H1 (cell line): ENCODE measurements around the gene NUDT6. TPM values are rescaled to one million over a fixed set of nuclear protein-coding genes. Genes with fewer than 3 reads are reported as not detected.

ENCODE experiments used
- CTCF ChIA-PET: fragments of 300-600 bp; sonication (Branson Sonifier 250); formaldehyde crosslinking; loops from one replicate; lab custom pipeline; 2021; ENCODE audit not compliant: partially characterized antibody; lab: Charles Lee
- POLR2A ChIA-PET: fragments of 300-600 bp; sonication (Branson Sonifier 250); formaldehyde crosslinking; loops from one replicate; lab custom pipeline; 2021; ENCODE audit warnings: inconsistent platforms; ENCODE audit not compliant: partially characterized antibody; lab: Charles Lee
- DNase-seq, 2 experiments: peaks; one replicate each; pipeline versions ENCODE4 v3.0.0 to v3.0.0-alpha.2; 2010 to 2022; ENCODE audit warnings: low spot score in 2 of 2, low read depth in 1 of 2, mixed read lengths in 1 of 2
- FAIRE-seq: peaks from 2 replicates; lab custom pipeline; 2011; peaks lifted over from hg19 to GRCh38; lab: Jason Lieb, UNC
- H2AFZ ChIP-seq: 2 replicates; pipeline ENCODE4 v1.8.1; 2012; ENCODE audit warnings: low read length, inconsistent platforms
- H2AK5ac ChIP-seq: 2 replicates; pipeline ENCODE4 v1.6.1; 2013; ENCODE audit warnings: low read depth, low read length
- H2BK120ac ChIP-seq: replicated peaks from 2 replicates; pipeline ENCODE3; 2013; ENCODE audit warnings: low read depth, low read length, inconsistent platforms
- H2BK12ac ChIP-seq: 2 replicates; pipeline ENCODE4 v1.6.1; 2013; ENCODE audit warnings: low read depth, low read length
- H2BK15ac ChIP-seq: 2 replicates; pipeline ENCODE4 v1.6.1; 2013; ENCODE audit warnings: low read length
- H2BK20ac ChIP-seq: 2 replicates; pipeline ENCODE4 v1.6.1; 2013; ENCODE audit warnings: low read length
- H2BK5ac ChIP-seq: 2 replicates; pipeline ENCODE4 v1.6.1; 2013; ENCODE audit warnings: low read depth, low read length
- H3K14ac ChIP-seq: 2 replicates; pipeline ENCODE4 v1.6.1; 2013; ENCODE audit warnings: inconsistent platforms; ENCODE audit not compliant: insufficient read length
- H3K18ac ChIP-seq: 2 replicates; pipeline ENCODE4 v1.6.1; 2013; ENCODE audit warnings: low read length; ENCODE audit errors: extremely low read depth
- H3K23ac ChIP-seq: 2 replicates; pipeline ENCODE4 v1.6.1; 2013; ENCODE audit warnings: inconsistent platforms; ENCODE audit not compliant: insufficient read length
- H3K23me2 ChIP-seq: 2 replicates; pipeline ENCODE4 v1.6.1; 2013; ENCODE audit warnings: low read depth, low read length
- H3K27ac ChIP-seq: 2 replicates; pipeline ENCODE4 v1.6.1; 2011; ENCODE audit warnings: low read depth, low read length, inconsistent platforms
- H3K27me3 ChIP-seq, 4 experiments: replicated peaks in 1 of 4; 1 replicate in 1 of 4; 2 replicates in 3 of 4; pipeline versions ENCODE4 v1.6.1 to v1.8.1; 2011 to 2013; ENCODE audit warnings: low read length in 3 of 4, mild to moderate bottlenecking in 3 of 4, inconsistent platforms in 2 of 4, mixed read lengths in 2 of 4, moderate library complexity in 1 of 4; ENCODE audit not compliant: control insufficient read depth in 3 of 4, insufficient read depth in 3 of 4; ENCODE audit errors: extremely low read depth in 1 of 4
- H3K36me3 ChIP-seq, 4 experiments: 2 replicates each; pipeline versions ENCODE4 v1.6.1 to v1.8.1; 2011 to 2013; ENCODE audit warnings: mild to moderate bottlenecking in 4 of 4, low read length in 3 of 4, moderate library complexity in 2 of 4, control low read depth in 1 of 4, inconsistent platforms in 1 of 4; ENCODE audit not compliant: insufficient read depth in 4 of 4, control insufficient read depth in 2 of 4
- H3K4ac ChIP-seq: replicated peaks from 2 replicates; pipeline ENCODE3; 2013; ENCODE audit warnings: low read length, low read depth, mixed read lengths, inconsistent platforms; ENCODE audit not compliant: insufficient read length
- H3K4me1 ChIP-seq, 4 experiments: replicated peaks in 1 of 4; 1 replicate in 1 of 4; 2 replicates in 3 of 4; pipeline versions ENCODE4 v1.6.1 to v1.8.1; 2011 to 2013; ENCODE audit warnings: low read length in 3 of 4, inconsistent platforms in 2 of 4, mixed read lengths in 1 of 4; ENCODE audit not compliant: insufficient read depth in 4 of 4, control insufficient read depth in 3 of 4
- H3K4me2 ChIP-seq, 2 experiments: 2 replicates each; pipeline versions ENCODE4 v1.6.1 to v1.8.1; 2011 to 2013; ENCODE audit warnings: low read depth in 2 of 2, low read length in 2 of 2, control low read depth in 1 of 2, inconsistent platforms in 1 of 2, mild to moderate bottlenecking in 1 of 2; ENCODE audit not compliant: insufficient read depth in 1 of 2
- H3K4me3 ChIP-seq, 4 experiments: fragments of 200-600, 300-600 bp in 1 of 4; sonication (generic), shearing (Covaris generic), sonication (Bioruptor Twin) in 1 of 4; 2 replicates each; pipeline versions ENCODE4 v1.5.1 to v1.8.1; 2011 to 2016; ENCODE audit warnings: low read length in 4 of 4, low read depth in 3 of 4, control low read depth in 2 of 4, inconsistent platforms in 2 of 4, mild to moderate bottlenecking in 2 of 4, mixed read lengths in 1 of 4, moderate library complexity in 1 of 4; ENCODE audit not compliant: insufficient read depth in 2 of 4; ENCODE audit errors: extremely low read depth in 1 of 4
- H3K56ac ChIP-seq: replicated peaks from 2 replicates; pipeline ENCODE3; 2013; ENCODE audit warnings: low read depth, mild to moderate bottlenecking, mixed read lengths, low read length, inconsistent platforms; ENCODE audit not compliant: insufficient read length
- H3K79me1 ChIP-seq: 2 replicates; pipeline ENCODE4 v1.6.1; 2013; ENCODE audit warnings: low read depth, low read length, control low read depth
- H3K79me2 ChIP-seq, 2 experiments: 2 replicates each; pipeline versions ENCODE4 v1.6.1 to v1.8.1; 2012 to 2013; ENCODE audit warnings: low read length in 2 of 2, mild to moderate bottlenecking in 2 of 2, inconsistent platforms in 1 of 2; ENCODE audit not compliant: insufficient read depth in 2 of 2, control insufficient read depth in 1 of 2
- H3K9ac ChIP-seq, 4 experiments: replicated peaks in 1 of 4; 1 replicate in 1 of 4; 2 replicates in 3 of 4; pipeline versions ENCODE4 v1.6.1 to v1.8.1; 2011 to 2013; ENCODE audit warnings: low read depth in 3 of 4, low read length in 3 of 4, control low read depth in 2 of 4, mild to moderate bottlenecking in 2 of 4, moderate library complexity in 2 of 4, inconsistent platforms in 1 of 4; ENCODE audit errors: extremely low read depth in 1 of 4
- H3K9me3 ChIP-seq, 2 experiments: 2 replicates each; pipeline versions ENCODE4 v1.6.1 to v1.8.1; 2012 to 2013; ENCODE audit warnings: mild to moderate bottlenecking in 2 of 2, moderate library complexity in 2 of 2, control low read depth in 1 of 2, inconsistent platforms in 1 of 2, low read depth in 1 of 2, low read length in 1 of 2, mixed read lengths in 1 of 2; ENCODE audit not compliant: insufficient read depth in 2 of 2
- H4K20me1 ChIP-seq, 2 experiments: replicated peaks in 1 of 2; 2 replicates each; pipeline versions ENCODE3 to v1.8.1; 2011 to 2013; ENCODE audit warnings: inconsistent platforms in 2 of 2, low read length in 2 of 2, mild to moderate bottlenecking in 1 of 2; ENCODE audit not compliant: insufficient read depth in 2 of 2, control insufficient read depth in 1 of 2
- H4K5ac ChIP-seq: 2 replicates; pipeline ENCODE4 v1.6.1; 2013; ENCODE audit warnings: low read length, low read depth, mixed read lengths, inconsistent platforms; ENCODE audit not compliant: insufficient read length
- H4K8ac ChIP-seq: 2 replicates; pipeline ENCODE4 v1.8.0; 2013; ENCODE audit warnings: mild to moderate bottlenecking, moderate library complexity, low read length, inconsistent platforms; ENCODE audit not compliant: insufficient read depth; ENCODE audit errors: extremely low read depth
- H4K91ac ChIP-seq: replicated peaks from 2 replicates; pipeline ENCODE3; 2013; ENCODE audit warnings: low read length, mixed read lengths, inconsistent platforms; ENCODE audit not compliant: insufficient read length
- ASH2L ChIP-seq: fragments of 200-600, 300-600 bp; sonication (generic); IDR thresholded peaks from one replicate; pipeline ENCODE4 v1.7.1; 2017; ENCODE audit warnings: low read length
- BACH1 ChIP-seq: IDR thresholded peaks from 2 replicates; pipeline ENCODE4 v1.6.1; 2012; ENCODE audit warnings: low read length, improper control_type of control experiment
- GTF2F1 ChIP-seq: IDR thresholded peaks from 2 replicates; pipeline ENCODE4 v1.6.1; 2012; ENCODE audit warnings: low read depth, low read length, improper control_type of control experiment, borderline replicate concordance
- HDAC2 ChIP-seq, 2 experiments: fragments of 300-600 bp in 1 of 2; sonication (generic) in 1 of 2; IDR thresholded peaks; 2 replicates each; pipeline ENCODE4 v1.6.1; 2011 to 2012; ENCODE audit warnings: low read depth in 2 of 2, low read length in 2 of 2, mild to moderate bottlenecking in 2 of 2, moderate library complexity in 2 of 2, borderline replicate concordance in 1 of 2, inconsistent platforms in 1 of 2
- JUND ChIP-seq: IDR thresholded peaks from 2 replicates; pipeline ENCODE4 v1.6.1; 2011; ENCODE audit warnings: mild to moderate bottlenecking, improper control_type of control experiment, low read length
- NANOG ChIP-seq: IDR thresholded peaks from 2 replicates; pipeline ENCODE4 v1.6.1; 2011; ENCODE audit warnings: low read length, low read depth, mild to moderate bottlenecking, inconsistent platforms; ENCODE audit not compliant: insufficient read depth, poor library complexity, severe bottlenecking
- RNF2 ChIP-seq: fragments of 200-900, 300-1000 bp; sonication (generic); IDR thresholded peaks from 2 replicates; pipeline ENCODE4 v1.7.1; 2016; ENCODE audit warnings: borderline replicate concordance, low read depth, mild to moderate bottlenecking, antibody characterized with exemption, low read length; ENCODE audit not compliant: poor library complexity, severe bottlenecking; ENCODE audit errors: missing control alignments
- TBP ChIP-seq: IDR thresholded peaks from 2 replicates; pipeline ENCODE4 v1.6.1; 2011; ENCODE audit warnings: low read depth, low read length, improper control_type of control experiment
- YY1 ChIP-seq: IDR thresholded peaks from 2 replicates; pipeline ENCODE4 v1.6.1; 2011; ENCODE audit warnings: low read depth, mild to moderate bottlenecking, low read length
- ZNF274 ChIP-seq: IDR thresholded peaks from 2 replicates; pipeline ENCODE4 v1.7.0; 2012; ENCODE audit warnings: low read length, borderline replicate concordance; ENCODE audit errors: extremely low read depth
- polyA plus RNA-seq, 7 experiments: library from polyadenylated mRNA; depleted of rRNA in 3 of 7; stranded (reverse) in 5 of 7; unstranded in 2 of 7; fragments of >200 nt in 5 of 7; fragments of 200-250 nt in 2 of 7; gene quantifications; 1 replicate in 5 of 7; 2 replicates in 1 of 7; 4 replicates in 1 of 7; pipeline versions ENCODE4 v1.2.1 to v1.2.3, GENCODE V29; 2011 to 2013; ENCODE audit warnings: missing spikeins in 2 of 7, mixed read lengths in 2 of 7
- total RNA-seq: library from RNA; stranded (reverse); fragmentation: NEBNext Ultra II Directional; extraction: Animal tissue kit (Norgen Biotek cat#: 25700); gene quantifications from 2 replicates; pipeline ENCODE4 v1.2.1, GENCODE V29; 2021
- TF ChIP-seq, protein P1 (sequence below): IDR thresholded peaks from 2 replicates; pipeline ENCODE4 v1.6.1; 2012; ENCODE audit warnings: inconsistent platforms

NUDT6 gene
- total and polyA plus RNA-seq, 2 of the 8 experiments (the other 6 are each of a cell fraction or from before 2014, with no cell fraction given), result 5.0 to 12.4 TPM

DNA sequence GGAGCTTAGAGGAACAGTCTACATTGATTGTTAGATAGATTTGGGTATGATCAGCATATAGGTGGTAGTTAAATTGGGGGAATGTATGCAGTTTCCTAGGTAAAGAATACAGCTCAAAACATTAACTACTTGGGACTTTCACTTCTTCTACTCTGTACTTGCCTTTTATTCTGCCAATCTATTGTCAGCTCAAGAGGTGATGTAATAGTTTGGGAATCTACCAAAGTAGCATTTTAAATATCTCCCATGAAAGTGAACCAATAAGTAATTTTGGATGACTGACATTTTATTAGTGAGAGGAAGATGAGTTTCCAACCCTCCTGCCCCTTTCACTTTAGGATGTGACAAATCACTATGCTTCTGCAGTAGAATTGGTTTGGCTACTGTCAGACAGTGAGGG lies 43.4 kb downstream of the NUDT6 start:
- no peaks in the 10 kb centered on the region; the same call in 1 of the 2 replicates for H3K79me1 ChIP-seq
- peaks cover 0 to 87% of the 10 kb centered on the region in 2 experiments; a peak in 2 of 4 replicates for H3K79me2 ChIP-seq
- no peak overlapping the region for H2BK5ac ChIP-seq
- H2BK15ac ChIP-seq, result no peak overlapping the region
- no peaks in the 10 kb centered on the region for H3K27me3 ChIP-seq
- H3K18ac ChIP-seq, result no peak overlapping the region
- H3K14ac ChIP-seq, result no peak overlapping the region
- FAIRE-seq, result no peak
- H3K23ac ChIP-seq, result no peak overlapping the region
- no peak for DNase-seq
- H3K36me3 ChIP-seq, result peaks cover 10 to 86% (median 67%) of the 10 kb centered on the region in 4 experiments
- TF ChIP-seq RNF2 (no peak), YY1 (no peak), GTF2F1 (no peak), ZNF274 (no peak), BACH1 (no peak), HDAC2 (IDR thresholded peaks at IDR 0.05; ENCODE audit: borderline replicate concordance in 1 of 2, low read depth in 2 of 2, low read length in 2 of 2) (no peak), TBP (no peak), ASH2L (no peak), NANOG (no peak), JUND (no peak)
- TF ChIP-seq, protein P1, sequence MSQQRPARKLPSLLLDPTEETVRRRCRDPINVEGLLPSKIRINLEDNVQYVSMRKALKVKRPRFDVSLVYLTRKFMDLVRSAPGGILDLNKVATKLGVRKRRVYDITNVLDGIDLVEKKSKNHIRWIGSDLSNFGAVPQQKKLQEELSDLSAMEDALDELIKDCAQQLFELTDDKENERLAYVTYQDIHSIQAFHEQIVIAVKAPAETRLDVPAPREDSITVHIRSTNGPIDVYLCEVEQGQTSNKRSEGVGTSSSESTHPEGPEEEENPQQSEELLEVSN, result no peak
- no peak overlapping the region for H4K8ac ChIP-seq
- H3K4me1 ChIP-seq, result no peaks in the 10 kb centered on the region; a peak in 1 of 7 replicates
- no peak overlapping the region for H3K4ac ChIP-seq
- H2BK120ac ChIP-seq, result no peak overlapping the region
- no peak overlapping the region for H3K4me2 ChIP-seq
- no peak overlapping the region for H4K5ac ChIP-seq
- H3K56ac ChIP-seq, result no peak overlapping the region
- H4K20me1 ChIP-seq, result peaks cover 2 to 4% of the 10 kb centered on the region in 2 experiments
- no peak overlapping the region for H2BK20ac ChIP-seq
- ChIA-PET POLR2A (interaction anchor here (0.7 kb wide), 1 partner anchor 8 kb away, joined by 3 read pairs; no protein-coding TSS in a partner anchor), CTCF (interaction anchor here (0.8 to 0.9 kb wide), 2 partner anchors 9 to 17 kb away, joined by 3 read pairs; no protein-coding TSS in a partner anchor)
- H3K4me3 ChIP-seq, result no peak overlapping the region
- no peak overlapping the region for H2AFZ ChIP-seq
- no peak overlapping the region for H3K27ac ChIP-seq
- no peak overlapping the region for H2BK12ac ChIP-seq
- no peaks in the 10 kb centered on the region; the same call in 1 of the 2 replicates for H3K23me2 ChIP-seq
- no peak overlapping the region for H4K91ac ChIP-seq
- H3K9ac ChIP-seq, result no peak overlapping the region
- peaks cover 0 to 8% of the 10 kb centered on the region in 2 experiments; a peak in 3 of 4 replicates for H3K9me3 ChIP-seq
- H2AK5ac ChIP-seq, result no peak overlapping the region
